Measurements from ENCODE around the gene KIAA0408.

KIAA0408 gene

GRCh38 chr6:127494240-127494767 is 35.1 kb upstream of the KIAA0408 start:
- H3K4me3 ChIP-seq (ENCODE audit: low read depth in 1 of 2, low read length in 1 of 2) = no peak overlapping the region
- no peak for TF ChIP-seq CTCF (IDR thresholded peaks at IDR 0.05)
- H3K36me3 ChIP-seq = no peaks in the 10 kb centered on the region
- H3K4me1 ChIP-seq (ENCODE audit: control insufficient read depth in 1 of 2, insufficient read depth in 1 of 2, low read depth in 1 of 2, low read length in 1 of 2) = no peaks in the 10 kb centered on the region
- H3K27me3 ChIP-seq = no peaks in the 10 kb centered on the region
- no peak overlapping the region for H3K27ac ChIP-seq
- H3K9me3 ChIP-seq = no peaks in the 10 kb centered on the region

- no peak for TF ChIP-seq CTCF (IDR thresholded peaks at IDR 0.05)
- Histone ChIP-seq H3K9me3 (no peaks in the 10 kb centered on the region), H3K4me3 (ENCODE audit: low read depth in 1 of 2, low read length in 1 of 2) (no peak overlapping the region), H3K27ac (no peak overlapping the region), H3K27me3 (no peaks in the 10 kb centered on the region), H3K4me1 (ENCODE audit: control insufficient read depth in 1 of 2, insufficient read depth in 1 of 2, low read depth in 1 of 2, low read length in 1 of 2) (no peaks in the 10 kb centered on the region), H3K36me3 (no peaks in the 10 kb centered on the region)
Measured at GRCh38 chr6:127489248-127489647, 30.1 kb upstream of the KIAA0408 start.

- Histone ChIP-seq H3K4me3 (ENCODE audit: low read depth in 1 of 2, low read length in 1 of 2) (no peak overlapping the region), H3K27me3 (no peaks in the 10 kb centered on the region), H3K27ac (no peak overlapping the region), H3K4me1 (ENCODE audit: control insufficient read depth in 1 of 2, insufficient read depth in 1 of 2, low read depth in 1 of 2, low read length in 1 of 2) (no peaks in the 10 kb centered on the region), H3K9me3 (no peaks in the 10 kb centered on the region), H3K36me3 (no peaks in the 10 kb centered on the region)
- no peak for TF ChIP-seq CTCF (IDR thresholded peaks at IDR 0.05)
Measured at GRCh38 chr6:127486934-127487333, 27.7 kb upstream of the KIAA0408 start.

DNA sequence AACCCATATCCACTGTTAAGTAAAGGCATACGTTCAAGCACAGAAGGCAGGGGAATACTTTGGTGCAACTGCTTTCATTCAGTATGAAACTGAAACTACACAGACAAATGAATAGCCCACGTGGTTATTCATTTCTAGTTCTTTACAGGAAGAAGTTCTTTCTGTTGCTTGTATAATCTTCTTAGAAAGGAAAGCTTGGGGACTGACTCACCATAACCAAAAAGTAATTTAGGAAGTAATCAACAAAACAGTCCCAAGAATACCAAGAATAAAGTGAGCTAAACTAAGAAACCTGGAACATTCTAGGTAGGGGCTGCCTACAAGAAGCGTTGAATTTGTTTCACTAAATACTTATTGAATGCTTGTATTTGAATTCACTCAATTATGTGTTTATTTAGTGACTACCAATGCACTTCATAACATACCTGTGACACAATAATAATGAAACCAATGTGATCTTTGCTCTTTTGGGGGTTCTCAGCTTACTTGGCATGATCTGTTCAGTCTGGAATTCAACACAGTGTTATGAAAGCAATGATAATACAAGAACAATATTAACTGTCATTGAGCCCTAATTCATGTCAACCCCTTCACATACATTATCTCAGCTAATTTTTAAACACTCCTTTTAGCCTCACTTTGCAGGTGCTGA is 25.1 kb upstream of the KIAA0408 start:
- Histone ChIP-seq H3K27ac (no peak overlapping the region), H3K27me3 (no peaks in the 10 kb centered on the region), H3K36me3 (no peaks in the 10 kb centered on the region), H3K4me1 (ENCODE audit: control insufficient read depth in 1 of 2, insufficient read depth in 1 of 2, low read depth in 1 of 2, low read length in 1 of 2) (no peaks in the 10 kb centered on the region), H3K9me3 (no peaks in the 10 kb centered on the region), H3K4me3 (ENCODE audit: low read depth in 1 of 2, low read length in 1 of 2) (no peak overlapping the region)
- no peak for TF ChIP-seq CTCF (IDR thresholded peaks at IDR 0.05)

DNA sequence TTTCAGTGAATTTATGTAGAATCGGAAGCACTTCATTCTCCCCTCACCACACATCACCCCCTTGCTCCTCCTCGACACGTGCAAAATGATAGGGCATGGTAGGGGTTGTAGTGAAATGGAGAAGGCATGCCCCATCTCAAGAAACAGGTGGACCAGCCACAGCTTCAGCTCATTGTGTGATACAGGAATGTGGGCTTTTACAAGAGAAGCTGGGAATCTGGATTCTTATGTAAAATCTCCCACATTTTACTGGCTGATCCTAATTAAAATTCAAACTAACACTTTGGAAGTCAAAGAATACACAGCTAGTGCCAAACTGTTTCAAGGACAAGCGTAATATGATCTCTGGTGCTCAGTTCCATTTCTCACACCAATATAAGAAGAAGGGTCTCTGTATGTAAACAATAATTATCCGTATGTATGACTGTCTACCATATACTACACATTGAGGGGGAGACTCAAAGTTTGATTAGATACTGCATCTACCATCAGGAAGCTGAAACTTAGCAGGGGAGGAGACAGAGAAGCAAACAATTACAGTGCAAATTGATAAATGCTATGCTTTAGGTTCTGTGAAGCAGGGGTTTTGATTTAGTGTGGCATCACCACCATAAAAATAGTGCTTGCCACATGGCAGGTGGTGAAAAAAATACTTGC is 24.3 kb upstream of the KIAA0408 start:
- TF ChIP-seq CTCF (IDR thresholded peaks at IDR 0.05) = no peak
- H3K27ac ChIP-seq = no peak overlapping the region
- no peaks in the 10 kb centered on the region for H3K27me3 ChIP-seq
- no peaks in the 10 kb centered on the region for H3K36me3 ChIP-seq
- H3K4me3 ChIP-seq (ENCODE audit: low read depth in 1 of 2, low read length in 1 of 2) = no peak overlapping the region
- H3K4me1 ChIP-seq (ENCODE audit: control insufficient read depth in 1 of 2, insufficient read depth in 1 of 2, low read depth in 1 of 2, low read length in 1 of 2) = no peaks in the 10 kb centered on the region
- H3K9me3 ChIP-seq = no peaks in the 10 kb centered on the region
